HG03135 (cell line): ENCODE results near the gene ABCG1.
"Not testable (repeated sequence)": the region's sequence is repeated elsewhere in the genome, so short reads cannot be mapped to it uniquely, and the experiment has no call there.

ENCODE experiments used
- ATAC-seq: cut with Tn5 transposase; IDR thresholded peaks from one replicate; pipeline ENCODE4 v1.9.1; 2021; ENCODE audit warnings: mild to moderate bottlenecking, moderate library complexity; ENCODE audit not compliant: unreplicated experiment

The ABCG1 gene

GRCh38 chr21:42288962-42289361 lies 70.0 kb downstream of the ABCG1 start:
- no peak for ATAC-seq

GRCh38 chr21:42289926-42290325 lies 71.0 kb downstream of the ABCG1 start:
- no peak for ATAC-seq

GRCh38 chr21:42290505-42290904 lies 71.6 kb downstream of the ABCG1 start:
- ATAC-seq: no peak

- ATAC-seq: no peak
These were observed 72.2 kb downstream of the ABCG1 start for GRCh38 chr21:42291003-42291750.

GRCh38 chr21:42291751-42292562 lies 73.0 kb downstream of the ABCG1 start:
- no peak for ATAC-seq

GRCh38 chr21:42292563-42293142 lies 73.7 kb downstream of the ABCG1 start:
- not testable (repeated sequence) for ATAC-seq

- no peak for ATAC-seq
These were observed 74.8 kb downstream of the ABCG1 start for GRCh38 chr21:42293649-42294272.

GRCh38 chr21:42294273-42294880 lies 75.4 kb downstream of the ABCG1 start:
- no peak for ATAC-seq

- ATAC-seq: no peak
These were observed 76.9 kb downstream of the ABCG1 start for GRCh38 chr21:42295845-42296244.

- ATAC-seq: no peak
These were observed 77.6 kb downstream of the ABCG1 start for GRCh38 chr21:42296501-42296900.

- ATAC-seq: no peak
These were observed 78.4 kb downstream of the ABCG1 start for GRCh38 chr21:42297377-42297776.

- ATAC-seq: no peak
These were observed 79.3 kb downstream of the ABCG1 start for GRCh38 chr21:42298237-42298636.

- no peak for ATAC-seq
These were observed 79.7 kb downstream of the ABCG1 start for GRCh38 chr21:42298657-42299056.

- no peak for ATAC-seq
These were observed 80.5 kb downstream of the ABCG1 start for GRCh38 chr21:42299324-42300044.

GRCh38 chr21:42300045-42300583 lies 81.2 kb downstream of the ABCG1 start:
- no peak for ATAC-seq

- ATAC-seq: no peak
These were observed 82.0 kb downstream of the ABCG1 start for GRCh38 chr21:42300956-42301355.

- ATAC-seq: no peak
These were observed 82.6 kb downstream of the ABCG1 start for GRCh38 chr21:42301371-42302075.

- no peak for ATAC-seq
These were observed 83.2 kb downstream of the ABCG1 start for GRCh38 chr21:42302076-42302650.

GRCh38 chr21:42302794-42303193 lies 83.9 kb downstream of the ABCG1 start:
- ATAC-seq: no peak
